HG03558 (cell line): ENCODE measurements around the gene DTX1.

Source experiments
- ATAC-seq: cut with Tn5 transposase; IDR thresholded peaks from one replicate; pipeline ENCODE4 v1.9.1; 2021; ENCODE audit warnings: moderate number of reproducible peaks; ENCODE audit not compliant: unreplicated experiment; ENCODE audit errors: extremely low read depth

The DTX1 gene

GRCh38 chr12:113056631-113057488 lies at the start of gene DTX1:
Gene DTX1 (plus strand): TSS chr12:113056730. CDS start chr12:113058193, 1,463 bp downstream.
- ATAC-seq, result no peak

GRCh38 chr12:113007166-113007565 lies 49.4 kb upstream of the DTX1 start:
- no peak for ATAC-seq

- ATAC-seq, result no peak
Measured at GRCh38 chr12:113010701-113011100, 45.8 kb upstream of the DTX1 start.

DNA sequence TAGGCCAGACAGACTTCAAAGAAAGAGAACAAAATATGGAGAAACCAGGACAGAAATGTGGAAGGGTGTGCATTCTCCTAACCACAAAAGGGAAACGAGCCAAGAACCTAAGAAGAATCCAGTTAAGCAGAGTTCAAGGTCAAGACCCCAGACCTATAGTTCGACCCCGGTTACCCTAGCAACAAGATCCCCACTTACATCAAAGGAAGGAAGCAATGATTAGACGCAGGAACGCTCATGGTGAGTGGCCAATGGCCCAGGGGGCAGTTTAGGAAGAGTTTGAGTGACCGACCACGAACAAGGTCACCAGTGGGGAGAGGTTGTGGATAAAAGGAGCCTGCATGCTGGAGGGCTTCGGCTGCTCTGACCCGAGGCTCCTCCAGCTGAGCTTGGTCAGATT lies 42.0 kb upstream of the DTX1 start:
- ATAC-seq, result no peak

- ATAC-seq, result no peak
Measured at GRCh38 chr12:113016796-113017195, 39.7 kb upstream of the DTX1 start.

GRCh38 chr12:113019025-113019424 lies 37.5 kb upstream of the DTX1 start:
- ATAC-seq, result no peak

- ATAC-seq, result no peak
Measured at GRCh38 chr12:113021500-113021899, 35.0 kb upstream of the DTX1 start.

GRCh38 chr12:113022563-113023297 lies 33.8 kb upstream of the DTX1 start:
- no peak for ATAC-seq

- ATAC-seq, result no peak
Measured at GRCh38 chr12:113027726-113028125, 28.8 kb upstream of the DTX1 start.

DNA sequence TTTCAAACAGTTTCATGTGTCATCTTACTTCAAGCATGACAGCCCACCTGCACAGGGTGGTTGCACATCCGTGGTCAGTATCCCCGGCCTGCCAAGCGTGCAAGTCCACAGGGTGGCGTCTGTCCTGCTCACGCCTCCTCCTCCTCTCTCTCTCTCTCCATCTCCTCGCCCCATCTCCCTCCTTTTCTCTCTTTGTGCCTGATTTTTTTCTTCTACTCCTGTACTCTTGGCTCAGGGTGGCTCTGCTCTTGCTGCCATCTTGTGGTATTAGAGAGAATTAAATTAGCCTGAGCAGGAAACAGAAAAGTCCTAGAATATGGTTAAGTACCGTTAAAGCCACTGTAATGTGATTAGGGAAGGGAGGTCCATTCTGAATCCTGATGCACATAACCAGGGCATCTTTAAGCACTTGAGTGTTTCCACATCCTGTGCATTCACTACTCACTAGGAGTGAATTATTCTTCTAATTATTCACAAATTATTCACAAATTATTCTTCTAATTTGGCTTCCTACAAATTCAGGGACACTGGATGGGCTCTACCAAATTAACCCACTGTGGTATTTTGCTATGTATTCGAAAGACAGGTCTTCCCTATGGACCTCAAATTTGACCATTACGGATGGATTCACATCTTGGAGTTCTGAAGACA lies 25.5 kb upstream of the DTX1 start:
- no peak for ATAC-seq

GRCh38 chr12:113039911-113040445 lies 16.6 kb upstream of the DTX1 start:
- ATAC-seq, result no peak

DNA sequence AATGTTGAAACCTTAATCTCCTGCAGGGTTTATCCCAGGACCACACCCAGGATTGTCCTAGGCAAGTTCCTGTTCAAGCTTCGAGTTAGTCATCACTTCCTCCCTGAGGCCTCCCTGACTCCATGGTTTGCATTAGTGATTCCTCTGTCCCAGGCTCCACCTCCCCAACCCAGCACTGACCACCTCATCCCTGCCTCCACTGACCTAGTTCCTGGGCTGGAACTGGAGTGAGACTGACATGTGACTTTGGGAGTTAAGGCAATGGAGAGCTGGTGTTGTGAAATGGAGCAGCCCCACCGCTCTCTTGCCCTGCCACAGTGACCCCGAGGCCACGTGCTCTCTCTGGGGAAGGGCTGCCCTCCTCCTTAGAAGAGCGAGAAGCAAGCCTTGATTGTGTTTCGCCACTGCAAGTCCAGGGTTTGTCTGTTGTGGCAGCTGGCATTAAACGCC lies 15.8 kb upstream of the DTX1 start:
- ATAC-seq, result no peak

DNA sequence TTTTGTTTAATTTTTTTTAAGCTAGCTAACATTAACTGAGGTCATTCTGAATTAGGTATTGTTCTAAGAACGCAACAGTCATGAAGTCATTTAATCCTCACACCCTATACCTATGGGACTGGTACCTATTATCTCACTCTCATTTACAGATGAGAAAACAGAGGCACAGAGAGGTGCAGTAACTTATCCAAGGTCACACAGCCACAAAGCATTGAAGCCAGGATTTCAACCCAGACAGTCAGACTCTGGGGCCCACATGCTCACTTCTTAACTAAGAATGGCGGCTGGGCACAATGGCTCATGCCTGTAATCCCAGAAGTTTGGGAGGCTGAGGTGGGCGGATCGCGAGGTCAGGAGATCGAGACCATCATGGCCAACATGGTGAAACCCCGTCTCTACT lies 15.0 kb upstream of the DTX1 start:
- ATAC-seq, result no peak

- ATAC-seq, result no peak
Measured at GRCh38 chr12:113043240-113043639, 13.3 kb upstream of the DTX1 start.

DNA sequence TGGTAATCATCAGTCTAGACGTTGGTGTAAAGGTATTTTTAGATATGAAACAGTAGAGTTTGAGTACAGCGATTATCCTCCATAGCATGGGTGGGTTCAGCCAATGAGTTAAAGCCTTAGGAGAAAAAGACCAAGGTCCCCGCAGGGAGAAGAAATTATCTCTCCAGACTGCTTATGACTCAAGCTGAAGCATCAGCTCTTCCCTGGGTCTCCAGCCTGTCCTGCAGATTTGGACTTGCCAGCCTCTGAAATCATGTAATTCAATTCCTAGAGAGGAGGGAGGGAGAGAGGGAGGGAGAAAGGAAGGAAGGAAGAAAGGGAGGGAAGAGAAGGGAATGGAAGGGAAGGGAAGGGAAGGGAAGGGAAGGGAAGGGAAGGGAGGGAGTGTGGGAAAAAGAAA lies 12.0 kb upstream of the DTX1 start:
- ATAC-seq, result no peak

DNA sequence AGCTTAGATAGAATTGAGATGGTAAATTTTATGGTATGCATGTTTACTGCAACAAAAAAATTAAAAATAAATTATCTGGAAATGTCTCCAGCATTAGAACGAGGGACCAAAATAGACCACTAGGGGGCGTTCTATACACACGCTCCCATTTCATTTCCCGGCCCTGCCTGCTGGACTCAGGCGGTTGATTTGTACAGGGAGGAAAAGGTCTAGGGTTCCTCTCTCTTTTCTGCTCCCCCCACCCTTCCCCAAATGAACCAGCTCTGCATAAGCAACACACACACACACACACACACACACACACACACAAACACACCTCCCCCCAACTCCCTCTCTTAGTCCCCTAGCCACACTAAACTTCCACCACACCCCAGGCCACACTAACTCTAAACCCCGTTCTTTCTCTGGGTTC lies 7.8 kb upstream of the DTX1 start:
- no peak for ATAC-seq

GRCh38 chr12:113049976-113050742 lies 6.4 kb upstream of the DTX1 start:
- no peak for ATAC-seq

DNA sequence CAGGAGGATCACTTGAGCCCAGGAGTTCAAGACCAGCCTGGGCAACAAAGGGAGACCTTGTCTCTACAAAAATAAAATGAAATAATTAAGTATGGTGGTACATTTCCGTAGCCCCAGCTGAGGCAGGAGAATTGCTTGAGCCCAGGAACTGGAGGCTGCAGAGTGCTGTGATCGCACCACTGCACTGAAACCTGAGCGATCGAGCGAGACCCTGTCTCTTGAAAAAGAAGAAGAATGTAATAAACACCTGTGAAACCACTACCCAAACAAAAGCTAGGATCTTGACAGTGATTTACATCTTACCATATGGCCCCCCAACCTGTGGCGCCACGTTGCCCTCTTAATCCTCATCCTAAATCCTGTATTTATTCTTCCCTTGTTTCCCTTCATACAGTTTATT lies 5.7 kb upstream of the DTX1 start:
- no peak for ATAC-seq

GRCh38 chr12:113051759-113052158 lies 4.8 kb upstream of the DTX1 start:
- no peak for ATAC-seq

DNA sequence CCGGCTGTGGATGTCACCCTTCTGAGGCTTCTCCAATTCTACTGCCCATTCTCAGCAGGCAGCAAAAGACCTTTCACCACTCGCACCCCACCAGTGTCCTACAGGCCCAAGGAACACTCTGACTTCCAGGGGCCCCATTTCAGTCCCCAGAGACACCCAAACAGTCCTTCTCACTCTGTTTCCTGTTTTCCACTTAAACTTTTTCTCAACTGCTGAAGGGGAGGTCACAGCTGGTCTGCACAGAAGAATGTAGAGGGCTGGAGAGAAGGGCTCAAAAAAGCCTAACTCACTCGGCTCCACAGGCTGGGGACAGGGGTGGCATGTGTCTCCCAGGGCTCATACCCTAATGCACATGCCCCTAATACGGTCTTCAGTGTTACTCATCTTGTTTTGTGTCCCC lies 4.2 kb upstream of the DTX1 start:
- ATAC-seq, result no peak
